Epithelial cell of proximal tubule (primary cell): Measurements from ENCODE around the gene TEAD3. TPM values are rescaled to one million over a fixed set of nuclear protein-coding genes. Genes with fewer than 3 reads are reported as not detected.

Source experiments
- DNase-seq: peaks from one replicate; pipeline ENCODE4 v3.0.0-alpha.2; 2011; ENCODE audit warnings: low read depth
- H3K4me3 ChIP-seq: 2 replicates; pipeline ENCODE4 v1.5.1; 2011; ENCODE audit warnings: low read depth, mild to moderate bottlenecking, low read length
- CTCF ChIP-seq: conservative IDR thresholded peaks from 2 replicates; pipeline ENCODE4 v1.5.1; 2012; ENCODE audit warnings: low read depth, mild to moderate bottlenecking, low read length
- total RNA-seq: library from RNA; depleted of rRNA; stranded (reverse); fragments of >200 nt; gene quantifications from 2 replicates; pipeline ENCODE4 v1.2.3, GENCODE V29; 2015

TEAD3 gene
- total RNA-seq, 1 donor from 2014 or later = 19.1 TPM

- TF ChIP-seq CTCF = no peak
- no peak for DNase-seq
Observed at GRCh38 chr6:35469751-35470662, 26.9 kb downstream of the TEAD3 start.

GRCh38 chr6:35468980-35469750 lies 27.7 kb downstream of the TEAD3 start:
- H3K4me3 ChIP-seq = peak overlapping the region; percentile 92
- TF ChIP-seq CTCF = no peak
- no peak for DNase-seq

More at GRCh38 chr6:35469751-35470662, 26.9 kb downstream of the TEAD3 start:
- H3K4me3 ChIP-seq = peak overlapping the region; percentile 92

- DNase-seq = peak; percentile 52
- TF ChIP-seq CTCF = peak; percentile 93
- peak within 1 kb of the TSS; percentile 92 for H3K4me3 ChIP-seq
Observed at GRCh38 chr6:35468181-35468979, 28.5 kb downstream of the TEAD3 start, which contains the start of gene RPL10A. RPL10A (plus strand) TSS chr6:35468401; CDS start chr6:35468435, 34 bp downstream.

- DNase-seq = no peak
- no peak overlapping the region for H3K4me3 ChIP-seq
- no peak for TF ChIP-seq CTCF
Observed at GRCh38 chr6:35465646-35466045, 31.2 kb downstream of the TEAD3 start.

- no peak overlapping the region for H3K4me3 ChIP-seq
- DNase-seq = no peak
- TF ChIP-seq CTCF = no peak
Observed at GRCh38 chr6:35463292-35463691, 33.6 kb downstream of the TEAD3 start.

- DNase-seq = no peak
- H3K4me3 ChIP-seq = no peak overlapping the region
- no peak for TF ChIP-seq CTCF
Observed at GRCh38 chr6:35461270-35461669, 35.6 kb downstream of the TEAD3 start.
